UCSD-AML1 (cell line): ENCODE measurements around the gene SPTBN1.

Experiments used
- DNase-seq: peaks from one replicate; lab custom pipeline; 2025; ENCODE audit not compliant: unreplicated experiment; lab: John Stamatoyannopoulos, UW

The SPTBN1 gene

GRCh38 chr2:54587171-54588016 lies 131.3 kb downstream of the SPTBN1 start:
- DNase-seq: no peak

- no peak for DNase-seq
These were observed 132.2 kb downstream of the SPTBN1 start for GRCh38 chr2:54588244-54588899.

- no peak for DNase-seq
These were observed 132.9 kb downstream of the SPTBN1 start for GRCh38 chr2:54589038-54589339.

GRCh38 chr2:54589340-54590215 lies 133.5 kb downstream of the SPTBN1 start:
- DNase-seq: peak; percentile 41

GRCh38 chr2:54590216-54591120 lies 134.3 kb downstream of the SPTBN1 start:
- DNase-seq: no peak

GRCh38 chr2:54591551-54591950 lies 135.4 kb downstream of the SPTBN1 start:
- no peak for DNase-seq

GRCh38 chr2:54593249-54593648 lies 137.1 kb downstream of the SPTBN1 start:
- no peak for DNase-seq

GRCh38 chr2:54594048-54594447 lies 137.9 kb downstream of the SPTBN1 start:
- DNase-seq: no peak

- DNase-seq: no peak
These were observed 139.2 kb downstream of the SPTBN1 start for GRCh38 chr2:54595161-54595803.

GRCh38 chr2:54595999-54596902 lies 140.1 kb downstream of the SPTBN1 start:
- DNase-seq: peak; percentile 32

GRCh38 chr2:54597153-54597848 lies 141.2 kb downstream of the SPTBN1 start:
- no peak for DNase-seq

GRCh38 chr2:54598347-54599325 lies 142.5 kb downstream of the SPTBN1 start:
- no peak for DNase-seq

GRCh38 chr2:54599326-54599710 lies 143.2 kb downstream of the SPTBN1 start:
- DNase-seq: no peak

- no peak for DNase-seq
These were observed 143.8 kb downstream of the SPTBN1 start for GRCh38 chr2:54599914-54600313.

- no peak for DNase-seq
These were observed 145.2 kb downstream of the SPTBN1 start for GRCh38 chr2:54601339-54601738.

- peak; percentile 22 for DNase-seq
These were observed 146.7 kb downstream of the SPTBN1 start for GRCh38 chr2:54602736-54603322.

- no peak for DNase-seq
These were observed 147.2 kb downstream of the SPTBN1 start for GRCh38 chr2:54603357-54603756.
